AG04449 (cell line): ENCODE results near the gene KANSL1.

ENCODE experiments used
- CTCF ChIA-PET: fragments of 350-600 bp; formaldehyde crosslinking; extraction: SDS; loops from one replicate; lab custom pipeline; 2021; ENCODE audit warnings: antibody characterized with exemption; lab: Yijun Ruan, JAX
- POLR2A ChIA-PET: fragments of 400-600, 350-600 bp; formaldehyde crosslinking; extraction: SDS; loops from one replicate; lab custom pipeline; 2020; ENCODE audit warnings: antibody characterized with exemption, inconsistent platforms; lab: Yijun Ruan, JAX
- DNase-seq: peaks from one replicate; pipeline ENCODE4 v3.0.0-alpha.2; 2010; ENCODE audit warnings: low read depth, low spot score
- H3K4me3 ChIP-seq: 2 replicates; pipeline ENCODE4 v1.5.1; 2011; ENCODE audit warnings: low read depth, mild to moderate bottlenecking, control low read depth, low read length
- CTCF ChIP-seq: IDR thresholded peaks from one replicate; pipeline ENCODE4 v1.5.1; 2011; ENCODE audit warnings: mild to moderate bottlenecking, moderate library complexity, low read length, control low read depth, inconsistent platforms; ENCODE audit not compliant: insufficient read depth; ENCODE audit errors: missing control alignments

Gene KANSL1

GRCh38 chr17:45999900-46000290 is 193.3 kb downstream of the KANSL1 start:
- DNase-seq: no peak
- no peak for TF ChIP-seq CTCF
- ChIA-PET POLR2A (no interaction called here), CTCF (interaction anchor here (0.8 to 7.7 kb wide), 5 partner anchors 11 to 833 kb away, joined by 3 to 117 read pairs (median 4); no protein-coding TSS in a partner anchor)
- no peak overlapping the region for H3K4me3 ChIP-seq

GRCh38 chr17:45998987-45999899 is 194.0 kb downstream of the KANSL1 start, which contains the start of gene STH:
Gene STH (plus strand): TSS chr17:45999250. CDS start chr17:45999280, 30 bp downstream.
- POLR2A ChIA-PET: no interaction called here
- CTCF ChIA-PET: interaction anchor here (1.0 to 7.7 kb wide), 5 partner anchors 10 to 287 kb away, joined by 3 to 117 read pairs (median 4); no protein-coding TSS in a partner anchor
- TF ChIP-seq CTCF: no peak
- DNase-seq: no peak
- no peak within 1 kb of the TSS for H3K4me3 ChIP-seq

GRCh38 chr17:45997624-45998023 is 195.6 kb downstream of the KANSL1 start:
- no peak for DNase-seq
- ChIA-PET CTCF (interaction anchor here (1.2 kb wide), 1 partner anchor 10 kb away, joined by 4 read pairs; no protein-coding TSS in a partner anchor), POLR2A (no interaction called here)
- TF ChIP-seq CTCF: no peak
- H3K4me3 ChIP-seq: no peak overlapping the region

- no peak overlapping the region for H3K4me3 ChIP-seq
- CTCF ChIA-PET: interaction anchor here (1.2 kb wide), 1 partner anchor 10 kb away, joined by 4 read pairs; no protein-coding TSS in a partner anchor
- POLR2A ChIA-PET: no interaction called here
- TF ChIP-seq CTCF: no peak
- DNase-seq: no peak
Measured at GRCh38 chr17:45997166-45997565, 196.1 kb downstream of the KANSL1 start.

- POLR2A ChIA-PET: no interaction called here
Measured at GRCh38 chr17:45996282-45996937, 196.8 kb downstream of the KANSL1 start.

More at GRCh38 chr17:45996282-45996937, 196.8 kb downstream of the KANSL1 start:
- no peak overlapping the region for H3K4me3 ChIP-seq
- no peak for TF ChIP-seq CTCF
- DNase-seq: no peak
- CTCF ChIA-PET: interaction anchor here (1.5 kb wide), 1 partner anchor 8 kb away, joined by 4 read pairs; no protein-coding TSS in a partner anchor
